ENCODE data around the gene FN3KRP. TPM values are rescaled to one million over a fixed set of nuclear protein-coding genes. Genes with fewer than 3 reads are reported as not detected.

Gene FN3KRP
- total and polyA plus RNA-seq, 2 donors (not counting 3 experiments of a cell fraction or from before 2014, with no cell fraction given) = 22.2 to 35.2 TPM

GRCh38 chr17:82693168-82693867 is 23.2 kb upstream of the FN3KRP start:
- BruUV-seq (replicated peaks) = no TSS peak
- CTCF ChIA-PET = no interaction called here
- POLR2A ChIA-PET = no interaction called here

More at GRCh38 chr17:82693168-82693867, 23.2 kb upstream of the FN3KRP start:
- H3K79me2 ChIP-seq (ENCODE audit: control insufficient read depth, insufficient read depth, low read length) = no peaks in the 10 kb centered on the region
- no peak for DNase-seq (ENCODE audit: low read depth, low spot score)
- peaks cover 5% of the 10 kb centered on the region for H3K4me1 ChIP-seq (ENCODE audit: control insufficient read depth, extremely low read depth, insufficient read depth, low read length)
- dilution Hi-C loops (cut with MboI; ENCODE audit: extremely low pct_ligation_motif_present, low sequenced_read_pairs) = no loop called here
- no peaks in the 10 kb centered on the region for H3K9me1 ChIP-seq (replicated peaks; ENCODE audit: control insufficient read depth, extremely low read depth, insufficient read depth, low read length)
- intact Hi-C loops (cut with micrococcal nuclease) = no loop called here
- no peak overlapping the region for H3K9ac ChIP-seq (replicated peaks; ENCODE audit: extremely low read depth, insufficient read depth, low read length)
- TF ChIP-seq MAX (IDR thresholded peaks at IDR 0.05; ENCODE audit: insufficient read depth, insufficient read length) = no peak
- no peak for TF ChIP-seq JUN (IDR thresholded peaks at IDR 0.05; ENCODE audit: borderline replicate concordance, insufficient read depth, insufficient read length, low read depth)
- TF ChIP-seq EZH2 (IDR thresholded peaks at IDR 0.05; ENCODE audit: borderline replicate concordance, low read depth, low read length, severe bottlenecking) = no peak
- TF ChIP-seq CTCF (IDR thresholded peaks at IDR 0.05; ENCODE audit: extremely low read depth in 1 of 2, insufficient read depth in 1 of 2, low read depth in 1 of 2, low read length in 2 of 2) = no peak
- TF ChIP-seq POLR2A (IDR thresholded peaks at IDR 0.05; ENCODE audit: low read depth, low read length) = no peak
- TF ChIP-seq POLR2AphosphoS5 (IDR thresholded peaks at IDR 0.05; ENCODE audit: insufficient read depth, low read depth, low read length) = no peak
- TF ChIP-seq GATA2 (IDR thresholded peaks at IDR 0.05; ENCODE audit: insufficient read depth, insufficient read length, low read depth, low read length) = no peak
- TF ChIP-seq FOS (IDR thresholded peaks at IDR 0.05; ENCODE audit: borderline replicate concordance, insufficient read depth, low read length) = no peak
- no peak for TF ChIP-seq MYC (IDR thresholded peaks at IDR 0.05; ENCODE audit: low read depth, low read length)
- peaks cover 3 to 8% of the 10 kb centered on the region in 2 experiments for H3K27me3 ChIP-seq (ENCODE audit: control insufficient read depth in 2 of 2, insufficient read depth in 2 of 2, low read length in 2 of 2)
- H3K27ac ChIP-seq (ENCODE audit: insufficient read depth, low read depth, low read length) = no peak overlapping the region
- no peak overlapping the region for H3K4me2 ChIP-seq (ENCODE audit: insufficient read depth, low read length)
- no peak for FAIRE-seq
- peaks cover 4% of the 10 kb centered on the region for H3K9me3 ChIP-seq (replicated peaks; ENCODE audit: control insufficient read depth, insufficient read depth, low read length)
- no peaks in the 10 kb centered on the region for H3K36me3 ChIP-seq (ENCODE audit: control insufficient read depth in 2 of 2, extremely low read depth in 1 of 2, insufficient read depth in 2 of 2, low read length in 2 of 2)
- no peak overlapping the region for H3K4me3 ChIP-seq (replicated peaks in 1 of 3; ENCODE audit: insufficient read depth in 1 of 3, low read depth in 1 of 3, low read length in 3 of 3)
- no peaks in the 10 kb centered on the region for H4K20me1 ChIP-seq (replicated peaks; ENCODE audit: control insufficient read depth, extremely low read depth, insufficient read depth, low read length)
- H2AFZ ChIP-seq (ENCODE audit: low read depth, low read length) = no peak overlapping the region

Data from endothelial cell of umbilical vein (primary cell).